Kidney epithelial cell (primary cell): Measurements from ENCODE around the gene ALOXE3. TPM values are rescaled to one million over a fixed set of nuclear protein-coding genes. Genes with fewer than 3 reads are reported as not detected.

ENCODE experiments used
- DNase-seq: peaks from one replicate; pipeline ENCODE4 v3.0.0-alpha.2; 2010; ENCODE audit warnings: low read depth
- H3K27me3 ChIP-seq: 2 replicates; pipeline ENCODE4 v1.6.0; 2011; ENCODE audit warnings: low read length; ENCODE audit not compliant: control insufficient read depth, insufficient read depth
- H3K36me3 ChIP-seq: 2 replicates; pipeline ENCODE4 v1.5.1; 2011; ENCODE audit warnings: low read length; ENCODE audit not compliant: control insufficient read depth, insufficient read depth
- H3K4me3 ChIP-seq: 2 replicates; pipeline ENCODE4 v1.5.1; 2011; ENCODE audit warnings: low read depth, mild to moderate bottlenecking, control low read depth, low read length
- CTCF ChIP-seq: IDR thresholded peaks from 2 replicates; pipeline ENCODE4 v1.5.1; 2011; ENCODE audit warnings: mild to moderate bottlenecking, moderate library complexity, low read length, control low read depth, inconsistent platforms; ENCODE audit not compliant: insufficient read depth, poor library complexity, severe bottlenecking
- total RNA-seq: library from RNA; depleted of rRNA; stranded (reverse); fragments of >200 nt; gene quantifications from 2 replicates; pipeline ENCODE4 v1.2.3, GENCODE V29; 2015

Gene ALOXE3
- total RNA-seq, 1 donor from 2014 or later, result 0.75 TPM

- H3K4me3 ChIP-seq, result no peak overlapping the region
- peaks cover 29% of the 10 kb centered on the region for H3K27me3 ChIP-seq
- H3K36me3 ChIP-seq, result no peaks in the 10 kb centered on the region
- no peak for TF ChIP-seq CTCF
- DNase-seq, result no peak
Measured at GRCh38 chr17:8089728-8090127, 28.6 kb downstream of the ALOXE3 start.

- no peak for TF ChIP-seq CTCF
- Histone ChIP-seq H3K4me3 (no peak overlapping the region), H3K27me3 (peaks cover 27% of the 10 kb centered on the region), H3K36me3 (no peaks in the 10 kb centered on the region)
- no peak for DNase-seq
Measured at GRCh38 chr17:8087952-8088230, 30.4 kb downstream of the ALOXE3 start.

GRCh38 chr17:8087075-8087951 is 31.0 kb downstream of the ALOXE3 start, which contains the start of gene ALOX12B:
ALOX12B (minus strand) TSS chr17:8087716; CDS start chr17:8087442, 274 bp downstream.
- Histone ChIP-seq H3K27me3 (peaks cover 26% of the 10 kb centered on the region), H3K36me3 (no peaks in the 10 kb centered on the region), H3K4me3 (no peak within 1 kb of the TSS)
- TF ChIP-seq CTCF, result no peak
- DNase-seq, result no peak

GRCh38 chr17:8084250-8084649 is 34.1 kb downstream of the ALOXE3 start:
- DNase-seq, result no peak
- TF ChIP-seq CTCF, result no peak
- Histone ChIP-seq H3K4me3 (no peak overlapping the region), H3K36me3 (no peaks in the 10 kb centered on the region), H3K27me3 (peaks cover 33% of the 10 kb centered on the region)

GRCh38 chr17:8082292-8082691 is 36.0 kb downstream of the ALOXE3 start:
- H3K4me3 ChIP-seq, result no peak overlapping the region
- no peaks in the 10 kb centered on the region for H3K36me3 ChIP-seq
- H3K27me3 ChIP-seq, result peaks cover 38% of the 10 kb centered on the region
- no peak for TF ChIP-seq CTCF
- no peak for DNase-seq

GRCh38 chr17:8081876-8082275 is 36.4 kb downstream of the ALOXE3 start:
- Histone ChIP-seq H3K4me3 (no peak overlapping the region), H3K27me3 (peaks cover 39% of the 10 kb centered on the region), H3K36me3 (no peaks in the 10 kb centered on the region)
- no peak for DNase-seq
- TF ChIP-seq CTCF, result no peak
